ENCODE data around the gene STX2.
"Not testable (repeated sequence)": the region's sequence is repeated elsewhere in the genome, so short reads cannot be mapped to it uniquely, and the experiment has no call there.

Gene STX2

DNA sequence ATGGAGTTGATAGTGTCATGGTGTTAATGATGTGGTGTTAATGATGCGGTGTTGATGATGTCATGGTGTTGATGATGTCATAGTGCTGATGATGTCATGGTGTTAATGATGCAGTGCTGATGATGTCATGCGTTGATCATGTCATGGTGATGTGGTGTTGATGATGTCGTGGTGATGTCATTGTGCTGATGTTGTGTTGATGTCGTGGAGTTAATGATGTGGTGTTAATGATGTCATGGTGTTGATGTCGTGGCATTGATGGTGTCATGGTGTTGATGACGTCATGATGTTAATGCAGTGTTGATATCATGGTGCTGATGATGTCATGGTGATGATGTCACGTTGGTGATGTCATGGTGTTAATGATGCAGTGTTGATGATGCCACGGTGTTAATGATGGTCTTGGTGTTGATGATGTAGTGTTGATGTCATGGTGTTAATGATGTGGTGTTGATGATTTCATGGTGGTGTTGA is 73.8 kb downstream of the STX2 start:
- DNase-seq (ENCODE audit: low read depth in 2 of 2), result no peak

DNA sequence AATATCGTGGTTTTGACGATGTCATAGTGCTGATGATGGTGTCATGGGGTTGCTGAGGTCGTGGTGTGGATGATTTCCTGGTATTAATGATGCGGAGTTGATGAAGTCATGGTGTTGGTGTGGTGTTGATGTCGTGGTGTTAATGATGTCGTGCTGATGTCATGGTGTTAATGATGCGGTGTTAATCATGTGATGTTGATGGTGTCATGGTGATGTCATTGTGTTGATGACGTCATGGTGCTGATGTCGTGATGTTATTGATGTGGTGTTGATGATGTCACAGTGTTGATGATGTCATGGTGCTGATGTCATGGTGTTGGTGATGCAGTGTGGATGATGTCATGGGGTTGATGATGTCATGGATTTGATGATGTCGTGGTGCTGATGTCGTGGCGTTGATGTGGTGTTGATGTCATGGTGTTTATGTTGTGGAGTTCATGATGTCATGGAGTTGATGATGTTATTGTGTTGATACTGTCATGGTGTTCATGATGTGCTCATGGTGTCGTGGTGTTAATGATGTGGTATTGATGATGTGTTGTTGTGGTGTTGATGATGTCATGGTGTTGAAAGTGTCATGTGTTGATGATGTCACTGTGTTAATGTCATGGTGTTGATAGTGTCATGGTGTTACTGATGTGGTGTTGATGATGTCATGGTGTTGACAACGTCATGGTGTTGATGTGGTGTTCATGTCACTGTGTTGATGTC is 74.4 kb downstream of the STX2 start:
- DNase-seq (ENCODE audit: low read depth in 2 of 2), result peak in 1 of 2 experiments; percentile 38

DNA sequence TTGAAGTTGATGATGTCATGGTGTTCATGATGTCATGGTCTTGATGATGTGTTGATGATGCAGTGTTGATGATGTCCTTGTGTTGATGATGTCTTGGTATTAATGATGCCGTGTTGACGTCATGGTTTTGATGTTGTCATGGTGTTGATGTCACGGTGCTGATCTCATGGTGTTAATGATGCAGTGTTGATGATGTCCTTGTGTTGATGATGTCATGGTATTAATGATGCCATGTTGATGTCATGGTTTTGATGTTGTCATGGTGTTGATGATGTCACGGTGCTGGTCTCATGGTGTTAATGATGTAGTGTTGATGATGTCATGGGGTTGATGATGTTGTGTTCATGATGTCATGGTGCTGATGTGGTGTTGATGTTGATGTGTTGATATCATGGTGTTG is 75.0 kb downstream of the STX2 start:
- no peak for DNase-seq (ENCODE audit: low read depth in 2 of 2)

DNA sequence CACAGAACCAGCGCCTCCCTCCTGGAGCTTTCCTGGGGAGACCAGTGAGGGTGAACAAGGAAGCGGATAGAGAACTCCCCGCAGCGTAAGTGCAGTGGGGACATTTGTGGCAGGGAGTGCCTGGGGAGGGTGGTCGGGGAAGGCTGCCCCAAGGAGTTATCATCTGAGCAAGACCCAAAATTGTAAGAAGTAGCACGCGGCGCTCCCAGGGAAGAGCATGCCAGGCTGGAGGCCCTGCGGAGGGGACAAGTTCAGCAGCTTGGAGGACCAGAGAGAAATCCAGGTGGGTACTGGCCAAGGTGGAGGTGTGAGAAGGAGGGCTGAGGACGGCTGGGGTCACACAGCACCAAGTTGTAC is 76.8 kb downstream of the STX2 start:
- no peak for DNase-seq (ENCODE audit: low read depth in 2 of 2)

DNA sequence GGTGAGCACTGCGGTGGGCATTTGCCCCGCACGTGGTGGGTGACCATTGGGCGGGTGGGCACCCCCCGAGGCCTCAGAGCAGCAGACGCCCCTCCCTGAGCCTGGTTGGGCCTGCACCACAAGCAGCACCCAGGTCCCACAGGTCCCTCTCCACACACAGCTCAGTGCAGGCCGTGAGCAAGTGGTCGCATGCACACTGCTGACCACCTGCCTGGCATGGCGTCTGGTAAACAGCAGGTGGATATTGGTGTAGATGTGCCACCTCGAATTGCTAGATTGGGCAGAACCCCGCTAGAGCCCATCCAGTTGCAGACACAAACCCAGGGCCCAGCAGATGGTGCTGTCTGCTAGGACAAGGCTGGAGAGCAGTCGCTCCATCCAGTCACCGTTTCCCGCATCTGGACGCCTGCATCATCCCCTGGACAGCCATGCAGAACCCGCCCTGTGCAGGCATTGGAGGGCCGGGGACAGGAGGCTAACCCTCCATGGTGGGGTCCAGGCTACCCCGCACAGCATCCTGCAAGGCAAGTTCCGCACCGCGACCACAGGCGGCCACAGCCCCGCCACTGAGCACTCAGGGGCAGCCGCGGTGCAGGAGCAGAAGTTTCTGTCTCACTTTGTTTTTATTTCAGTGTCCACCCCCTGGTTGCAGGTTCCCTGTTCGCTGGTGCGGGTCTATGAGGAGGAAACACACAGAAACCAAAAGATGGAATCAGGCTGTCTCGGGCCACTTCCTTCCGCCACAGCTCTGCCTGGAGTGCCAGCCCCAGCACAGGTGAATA is 77.3 kb downstream of the STX2 start:
- peak; percentile 29 to 44 for DNase-seq (ENCODE audit: low read depth in 2 of 2)

DNA sequence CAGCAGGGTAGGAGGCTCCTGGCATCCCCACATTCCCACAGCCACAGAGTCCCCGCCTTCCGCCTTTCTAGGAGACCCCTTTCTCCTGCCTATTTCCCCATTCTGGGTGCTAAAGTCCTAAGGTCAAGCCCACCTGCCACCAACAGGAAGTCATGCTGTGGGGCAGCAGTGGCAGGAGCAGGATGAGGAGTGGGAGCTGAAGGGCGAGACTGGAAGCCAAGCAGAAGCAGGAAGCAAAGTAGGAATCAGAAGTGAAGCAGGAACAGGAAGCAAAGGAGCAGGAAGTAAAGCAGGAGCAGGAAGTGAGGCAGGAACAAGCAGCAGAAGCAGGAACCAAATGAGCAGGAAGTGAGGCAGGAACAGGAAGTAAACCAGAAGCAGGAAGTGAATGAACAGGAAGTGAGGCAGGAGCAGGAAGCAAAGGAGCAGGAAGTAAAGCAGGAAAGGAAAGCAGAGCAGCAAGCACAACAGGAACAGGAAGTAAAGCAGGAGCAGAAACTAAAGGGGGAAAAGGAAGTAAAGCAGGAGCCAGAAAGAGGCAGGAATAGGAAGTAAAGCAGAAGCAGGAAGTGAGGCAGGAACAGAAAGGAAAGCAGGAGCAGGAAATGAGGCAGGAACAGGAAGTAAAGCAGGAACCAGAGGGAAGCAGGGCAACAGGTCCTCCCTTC is 84.7 kb downstream of the STX2 start:
- no peak for DNase-seq (ENCODE audit: low read depth in 2 of 2)

DNA sequence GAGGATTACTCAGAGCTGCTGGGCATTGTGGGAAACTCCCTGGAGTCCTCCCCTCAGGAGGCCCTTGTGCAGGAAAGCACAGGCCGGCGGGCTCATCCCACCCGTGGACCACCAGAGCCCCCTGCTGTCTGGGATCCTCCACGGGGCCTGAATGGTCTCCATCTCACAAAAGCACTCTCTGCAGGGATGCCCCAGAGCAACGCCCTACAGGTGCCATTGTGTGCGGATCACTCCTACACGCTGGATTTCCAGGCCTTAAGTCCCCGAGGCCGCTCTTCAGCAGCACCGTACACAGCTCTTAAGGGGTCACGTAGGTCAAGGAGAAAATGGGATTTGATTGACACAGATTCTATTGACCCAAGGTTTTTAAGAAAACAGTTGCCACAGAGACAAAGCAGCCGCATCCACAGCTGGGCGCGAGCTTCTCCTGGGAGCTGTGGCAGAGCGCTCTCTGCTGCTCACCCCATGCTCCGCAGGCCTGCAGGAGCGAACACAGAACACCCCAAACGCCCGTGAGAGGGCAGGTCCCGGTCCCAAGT is 86.3 kb downstream of the STX2 start:
- DNase-seq (ENCODE audit: low read depth in 2 of 2), result no peak

DNA sequence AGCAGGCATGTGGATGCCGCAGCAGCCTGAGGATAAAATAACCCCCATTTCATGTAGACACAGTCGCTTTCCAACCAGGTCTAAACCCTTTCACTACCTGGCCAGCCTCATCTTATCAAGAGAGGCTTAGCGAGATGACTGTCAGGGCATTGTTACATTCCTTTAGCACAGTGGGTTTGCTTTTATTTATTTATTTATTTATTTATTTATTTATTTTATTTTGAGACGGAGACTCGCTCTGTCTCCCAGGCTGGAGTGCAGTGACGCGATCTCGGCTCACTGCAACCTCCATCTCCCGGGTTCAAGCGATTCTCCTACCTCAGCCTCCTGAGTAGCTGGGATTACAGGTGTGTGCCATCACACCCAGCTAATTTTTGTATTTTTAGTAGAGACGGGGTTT is 87.0 kb downstream of the STX2 start:
- DNase-seq (ENCODE audit: low read depth in 2 of 2), result not testable (repeated sequence)

DNA sequence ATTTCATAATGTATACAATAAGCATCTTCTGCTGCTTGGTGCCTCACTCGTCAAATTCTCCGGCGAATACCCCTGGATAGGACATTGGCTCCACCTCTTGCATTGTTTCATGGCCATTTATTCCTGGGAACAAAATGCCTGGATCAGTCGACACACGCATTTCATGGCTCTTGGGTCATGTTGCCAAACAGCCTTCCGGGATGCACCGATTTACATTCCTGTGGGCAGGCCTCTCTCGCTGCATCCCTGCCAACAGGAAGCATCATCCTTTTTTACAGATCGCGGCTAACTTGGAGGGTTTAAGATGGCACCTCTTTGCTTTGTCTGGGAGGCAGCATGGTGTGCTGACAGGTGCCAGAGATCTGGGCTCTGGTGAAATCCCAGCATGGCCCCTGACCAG is 90.3 kb downstream of the STX2 start:
- DNase-seq (ENCODE audit: low read depth in 2 of 2), result no peak

DNA sequence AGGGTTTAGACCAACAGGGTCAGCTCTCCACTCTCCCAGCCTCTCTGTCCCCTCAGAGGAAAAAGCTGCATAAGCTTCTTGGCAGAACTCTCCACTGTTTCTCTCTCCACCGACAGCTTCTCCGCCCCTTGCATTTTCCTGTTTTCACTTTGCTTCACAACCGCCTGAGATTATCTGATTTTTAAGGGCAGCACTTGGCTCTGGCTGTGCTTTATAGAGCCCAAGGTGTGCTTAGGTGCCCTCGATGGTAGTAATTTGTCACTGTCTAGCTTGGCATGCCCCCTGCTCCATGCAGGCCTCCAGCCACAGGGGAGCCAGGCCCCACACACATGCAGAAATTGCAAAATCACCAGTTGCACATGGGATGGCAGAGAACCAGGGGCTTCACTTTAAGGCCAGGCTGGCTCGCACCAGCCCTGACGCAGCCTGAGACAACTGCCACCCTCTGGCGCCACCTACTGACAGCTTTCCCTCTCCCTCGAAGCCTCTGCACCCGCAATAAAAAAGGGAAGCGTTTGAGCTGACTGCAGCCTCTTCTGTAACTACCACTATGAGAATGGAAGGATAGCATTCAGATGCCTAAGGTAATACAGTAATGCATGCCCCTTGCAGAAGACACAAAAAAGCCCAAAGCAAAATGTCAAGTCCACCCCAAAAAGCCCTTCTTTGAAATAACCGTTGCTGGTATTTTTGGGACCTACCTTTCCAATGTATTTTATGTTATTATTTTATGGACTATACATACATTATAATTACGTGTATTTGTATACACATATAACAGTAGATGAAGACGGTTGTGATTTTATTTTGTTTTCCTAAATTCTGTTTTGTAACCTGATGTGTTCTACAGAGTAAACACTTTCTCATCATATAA is 90.9 kb downstream of the STX2 start:
- peak; percentile 56 to 77 for DNase-seq (ENCODE audit: low read depth in 2 of 2)

DNA sequence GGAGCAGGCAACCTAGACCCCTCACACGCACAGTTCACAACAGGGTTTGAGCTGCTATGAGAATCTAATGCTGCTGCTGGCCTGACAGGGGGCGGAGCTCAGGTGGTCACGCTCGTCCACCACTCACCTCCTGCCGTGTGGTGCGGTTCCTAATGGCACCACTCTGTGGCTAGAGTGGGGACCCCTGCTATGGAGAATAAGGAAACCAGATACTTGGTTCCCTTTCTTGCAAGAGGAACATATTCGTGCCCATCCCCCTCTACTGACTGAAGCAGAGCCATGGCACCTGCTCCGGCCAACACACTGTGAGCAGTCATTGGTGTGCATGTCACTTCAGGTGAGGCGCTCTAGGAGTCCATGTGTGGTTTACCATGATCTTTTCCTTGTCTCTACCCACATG is 92.5 kb downstream of the STX2 start:
- no peak for DNase-seq (ENCODE audit: low read depth in 2 of 2)

DNA sequence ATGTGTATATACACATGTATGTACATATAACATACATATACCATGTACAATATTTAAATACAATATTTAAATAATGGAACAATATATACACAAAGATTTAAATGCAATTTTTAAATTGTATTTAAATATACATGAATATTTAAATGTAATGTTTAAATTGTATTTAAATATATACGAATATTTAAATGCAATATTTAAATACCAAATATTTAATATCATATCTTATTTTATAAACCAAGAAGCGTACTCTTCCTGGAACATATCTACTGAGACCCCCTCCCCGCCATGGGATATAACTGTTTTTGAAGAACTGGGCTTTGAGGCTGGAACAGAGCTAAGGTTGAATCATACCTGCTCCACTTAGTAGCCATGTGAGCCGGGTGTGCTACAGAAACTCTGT is 93.1 kb downstream of the STX2 start:
- DNase-seq (ENCODE audit: low read depth in 2 of 2), result no peak

DNA sequence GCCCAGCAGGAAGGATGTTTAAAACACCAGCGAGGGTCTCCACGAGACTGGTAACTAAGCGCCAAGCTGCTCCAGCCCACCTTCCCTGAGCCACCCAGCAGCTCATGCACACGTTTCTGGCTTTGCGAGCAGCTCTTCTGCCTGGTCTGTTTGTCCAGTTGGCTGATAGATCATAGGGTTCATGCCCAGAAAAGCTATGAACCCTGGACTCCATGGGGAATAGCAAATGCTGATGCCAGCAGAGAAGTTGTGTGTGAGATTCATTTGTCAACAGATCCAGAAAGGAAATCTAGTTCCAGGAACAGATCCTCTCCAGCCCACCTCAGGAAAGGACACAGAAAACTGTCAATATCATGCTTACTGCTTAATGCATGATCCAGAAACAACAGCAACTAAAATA is 94.8 kb downstream of the STX2 start:
- no peak for DNase-seq (ENCODE audit: low read depth in 2 of 2)

DNA sequence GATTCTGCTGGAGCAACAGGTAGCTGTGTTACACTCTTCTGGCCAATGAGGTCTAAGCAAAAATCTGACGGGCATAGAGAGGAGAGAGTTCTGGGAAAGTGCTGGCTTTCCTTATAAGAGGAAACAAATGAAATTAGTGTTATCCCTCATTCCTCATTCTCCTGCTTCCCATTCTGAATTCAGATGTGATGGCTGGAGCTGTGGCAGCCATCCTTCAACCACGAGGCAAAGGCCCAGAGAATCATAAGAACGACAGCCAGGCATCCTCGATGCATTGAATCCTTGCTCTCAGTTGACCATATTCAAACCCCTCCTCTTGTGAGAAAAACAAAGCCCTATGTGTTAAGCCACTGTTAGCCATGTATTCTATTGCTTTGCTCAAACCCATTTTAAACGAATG is 95.4 kb downstream of the STX2 start:
- no peak for DNase-seq (ENCODE audit: low read depth in 2 of 2)

DNA sequence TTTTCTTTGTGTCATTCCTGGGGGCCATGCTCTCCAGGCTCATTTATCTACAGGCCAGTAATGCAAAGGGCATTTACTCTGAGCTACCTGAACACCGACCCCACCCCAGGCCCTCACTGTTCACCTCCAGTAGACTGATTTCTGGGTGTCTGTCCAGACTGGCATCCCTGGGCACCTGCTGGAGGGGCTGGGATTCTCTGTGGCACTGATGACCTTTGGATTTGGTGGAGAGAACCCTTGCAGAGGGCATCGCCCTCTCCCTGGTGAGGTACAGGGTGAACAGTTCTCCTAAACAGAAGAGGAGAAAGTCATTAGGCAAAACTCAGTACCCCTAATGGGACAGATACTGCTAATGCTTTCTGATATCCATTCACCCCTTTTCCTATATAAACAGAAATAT is 95.9 kb downstream of the STX2 start:
- DNase-seq (ENCODE audit: low read depth in 2 of 2), result no peak

DNA sequence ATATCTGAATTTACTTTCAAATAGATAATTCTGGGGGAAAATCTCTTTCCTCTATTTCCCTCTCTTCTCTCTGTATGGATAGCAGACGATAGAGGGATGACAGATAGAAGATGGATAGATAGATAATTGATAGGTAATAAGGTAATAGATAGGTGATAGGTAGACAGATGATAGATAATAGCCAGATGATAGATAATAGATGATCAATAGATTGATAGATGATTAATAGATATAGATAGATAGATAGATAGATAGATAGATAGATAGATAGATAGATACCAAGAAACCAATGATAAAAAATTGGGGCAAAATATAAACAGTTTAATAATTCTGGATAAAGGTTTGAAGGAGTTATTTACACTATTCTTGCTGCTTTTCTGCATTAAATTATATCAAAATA is 96.3 kb downstream of the STX2 start:
- DNase-seq (ENCODE audit: low read depth in 2 of 2), result no peak

DNA sequence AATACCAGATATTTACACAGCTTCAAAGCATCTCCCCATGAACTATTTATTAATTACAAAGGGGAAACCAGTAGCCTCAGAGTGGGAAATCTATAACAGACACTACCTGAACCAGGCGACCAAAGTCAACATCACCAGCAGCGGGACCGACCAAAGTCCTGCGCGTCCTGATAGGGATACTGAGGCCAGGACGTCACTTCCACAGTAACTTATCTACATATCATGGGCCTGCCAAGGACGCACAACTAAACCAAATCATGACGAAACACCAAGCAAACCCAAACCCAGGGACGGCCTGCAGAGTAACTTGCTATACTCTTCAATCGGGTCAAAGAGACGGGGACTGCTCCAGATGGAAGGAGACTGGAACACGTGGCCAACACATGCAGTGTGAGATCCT is 96.9 kb downstream of the STX2 start:
- no peak for DNase-seq (ENCODE audit: low read depth in 2 of 2)

Measured in stimulated activated CD4-positive, alpha-beta T cell treated with anti-CD3 and anti-CD28 coated beads, Interleukin-12 subunit alpha, Interleukin-12 subunit beta, amount 100 ng/mL, for 24 hours (primary cell).